NCI-H774 (cell line): Measurements from ENCODE around the gene BCL11A.

Experiments
- DNase-seq: peaks from one replicate; lab custom pipeline; 2025; lab: John Stamatoyannopoulos, UW

Gene BCL11A

GRCh38 chr2:60505240-60505879 is 48.1 kb downstream of the BCL11A start:
- peak; percentile 1 for DNase-seq

GRCh38 chr2:60504049-60504448 is 49.4 kb downstream of the BCL11A start:
- no peak for DNase-seq

GRCh38 chr2:60502144-60502543 is 51.3 kb downstream of the BCL11A start:
- peak; percentile 1 for DNase-seq

GRCh38 chr2:60500861-60501260 is 52.6 kb downstream of the BCL11A start:
- DNase-seq: no peak

- no peak for DNase-seq
These were observed 53.7 kb downstream of the BCL11A start for GRCh38 chr2:60499651-60500265.

GRCh38 chr2:60498816-60499429 is 54.5 kb downstream of the BCL11A start:
- no peak for DNase-seq

- no peak for DNase-seq
These were observed 55.2 kb downstream of the BCL11A start for GRCh38 chr2:60498127-60498815.

- no peak for DNase-seq
These were observed 56.0 kb downstream of the BCL11A start for GRCh38 chr2:60497500-60497899.

GRCh38 chr2:60496956-60497355 is 56.5 kb downstream of the BCL11A start:
- DNase-seq: no peak

- no peak for DNase-seq
These were observed 57.0 kb downstream of the BCL11A start for GRCh38 chr2:60496475-60496874.

- no peak for DNase-seq
These were observed 58.3 kb downstream of the BCL11A start for GRCh38 chr2:60495041-60495625.

- no peak for DNase-seq
These were observed 59.6 kb downstream of the BCL11A start for GRCh38 chr2:60493804-60494387.

- no peak for DNase-seq
These were observed 60.9 kb downstream of the BCL11A start for GRCh38 chr2:60492548-60492947.

GRCh38 chr2:60490848-60491247 is 62.6 kb downstream of the BCL11A start:
- DNase-seq: no peak

- DNase-seq: no peak
These were observed 63.0 kb downstream of the BCL11A start for GRCh38 chr2:60490441-60490840.

GRCh38 chr2:60489289-60489688 is 64.2 kb downstream of the BCL11A start:
- DNase-seq: no peak

GRCh38 chr2:60488291-60488690 is 65.2 kb downstream of the BCL11A start:
- no peak for DNase-seq

GRCh38 chr2:60487174-60487573 is 66.3 kb downstream of the BCL11A start:
- DNase-seq: no peak

GRCh38 chr2:60486551-60486950 is 66.9 kb downstream of the BCL11A start:
- no peak for DNase-seq

GRCh38 chr2:60486067-60486466 is 67.4 kb downstream of the BCL11A start:
- no peak for DNase-seq

GRCh38 chr2:60485550-60485949 is 67.9 kb downstream of the BCL11A start:
- DNase-seq: no peak

GRCh38 chr2:60485055-60485454 is 68.4 kb downstream of the BCL11A start:
- DNase-seq: no peak
